Mucosa of descending colon (tissue), 3 donors: Measurements from ENCODE around the gene COX6B1. TPM values are rescaled to one million over a fixed set of nuclear protein-coding genes. Genes with fewer than 3 reads are reported as not detected.

Source experiments
- ATAC-seq: fragments of 200-7000 bp; cut with Tn5 transposase; one replicate; pipeline ENCODE4 v1.9.1; 2020; ENCODE audit warnings: mild to moderate bottlenecking, moderate library complexity
- DNase-seq, 3 donors: peaks; one replicate each; pipeline ENCODE4 v3.0.0-alpha.2; 2020
- H3K36me3 ChIP-seq: fragments of 200-600 bp; one replicate; pipeline ENCODE4 v1.8.0; 2021; ENCODE audit warnings: low read depth, mild to moderate bottlenecking
- H3K4me1 ChIP-seq: fragments of 200-600 bp; one replicate; pipeline ENCODE4 v1.8.0; 2021; ENCODE audit warnings: low read depth, mild to moderate bottlenecking
- H3K4me3 ChIP-seq: fragments of 200-600 bp; one replicate; pipeline ENCODE4 v1.8.0; 2021; ENCODE audit warnings: mild to moderate bottlenecking
- H3K9me3 ChIP-seq: fragments of 200-600 bp; one replicate; pipeline ENCODE4 v1.8.0; 2021; ENCODE audit warnings: mild to moderate bottlenecking
- intact Hi-C, 2 donors: fragments of 100-400 bp; cut with DNase I in 1 of 2; cut with micrococcal nuclease in 1 of 2; formaldehyde crosslinking; loops; one replicate each; pipeline versions ENCODE4 v1.11.0 to v1.11.1; 2022; cut with DNase I, micrococcal nuclease
- total RNA-seq, 3 donors: library from RNA; stranded (reverse); fragmentation: NEBNext Ultra II Directional in 2 of 3; extraction: Animal tissue kit (Norgen Biotek cat#: 25700) in 2 of 3; gene quantifications; one replicate each; pipeline versions ENCODE4 v1.2.1 to v1.2.4, GENCODE V29; 2021 to 2023
- TF ChIP-seq, protein P1 (sequence below): fragments of 200-600 bp; IDR thresholded peaks from one replicate; pipeline ENCODE4 v1.8.0; 2022; ENCODE audit warnings: antibody characterized with exemption, mild to moderate bottlenecking
- donor health status: DM: no; HTN: no; CAD: no; lungs with moderate emphysema.
- donor health status: DM: no; HTN: no; CAD: no.
- donor health status: DM: no; HTN: yes; CAD: no.

COX6B1 gene
- total RNA-seq, 3 donors from 2014 or later, result 460 to 939 (median 669) TPM

GRCh38 chr19:35636651-35637050 is 11.5 kb upstream of the COX6B1 start:
- no peak for DNase-seq
- intact Hi-C loops, result no loop called here
- Histone ChIP-seq H3K4me3 (no peak overlapping the region), H3K9me3 (no peaks in the 10 kb centered on the region), H3K4me1 (no peaks in the 10 kb centered on the region), H3K36me3 (peaks cover 9% of the 10 kb centered on the region)
- ATAC-seq, result no peak
- TF ChIP-seq, protein P1, sequence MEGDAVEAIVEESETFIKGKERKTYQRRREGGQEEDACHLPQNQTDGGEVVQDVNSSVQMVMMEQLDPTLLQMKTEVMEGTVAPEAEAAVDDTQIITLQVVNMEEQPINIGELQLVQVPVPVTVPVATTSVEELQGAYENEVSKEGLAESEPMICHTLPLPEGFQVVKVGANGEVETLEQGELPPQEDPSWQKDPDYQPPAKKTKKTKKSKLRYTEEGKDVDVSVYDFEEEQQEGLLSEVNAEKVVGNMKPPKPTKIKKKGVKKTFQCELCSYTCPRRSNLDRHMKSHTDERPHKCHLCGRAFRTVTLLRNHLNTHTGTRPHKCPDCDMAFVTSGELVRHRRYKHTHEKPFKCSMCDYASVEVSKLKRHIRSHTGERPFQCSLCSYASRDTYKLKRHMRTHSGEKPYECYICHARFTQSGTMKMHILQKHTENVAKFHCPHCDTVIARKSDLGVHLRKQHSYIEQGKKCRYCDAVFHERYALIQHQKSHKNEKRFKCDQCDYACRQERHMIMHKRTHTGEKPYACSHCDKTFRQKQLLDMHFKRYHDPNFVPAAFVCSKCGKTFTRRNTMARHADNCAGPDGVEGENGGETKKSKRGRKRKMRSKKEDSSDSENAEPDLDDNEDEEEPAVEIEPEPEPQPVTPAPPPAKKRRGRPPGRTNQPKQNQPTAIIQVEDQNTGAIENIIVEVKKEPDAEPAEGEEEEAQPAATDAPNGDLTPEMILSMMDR, result no peak

DNA sequence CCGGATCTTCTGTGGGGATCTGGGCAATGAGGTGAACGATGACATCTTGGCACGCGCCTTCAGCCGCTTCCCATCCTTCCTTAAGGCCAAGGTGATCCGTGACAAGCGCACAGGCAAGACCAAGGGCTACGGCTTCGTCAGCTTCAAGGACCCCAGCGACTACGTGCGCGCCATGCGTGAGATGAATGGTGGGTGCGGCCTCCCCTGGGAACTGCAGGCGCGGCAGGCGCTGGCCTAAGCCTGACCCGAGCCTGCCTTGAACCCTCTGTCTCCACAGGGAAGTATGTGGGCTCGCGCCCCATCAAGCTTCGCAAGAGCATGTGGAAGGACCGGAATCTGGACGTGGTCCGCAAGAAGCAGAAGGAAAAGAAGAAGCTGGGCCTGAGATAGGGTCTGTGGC is 11.0 kb upstream of the COX6B1 start:
- ATAC-seq, result no peak
- TF ChIP-seq, protein P1, result no peak
- intact Hi-C loops, result no loop called here
- DNase-seq, result no peak
- H3K4me3 ChIP-seq, result no peak overlapping the region
- H3K4me1 ChIP-seq, result no peaks in the 10 kb centered on the region
- H3K9me3 ChIP-seq, result no peaks in the 10 kb centered on the region
- H3K36me3 ChIP-seq, result peaks cover 9% of the 10 kb centered on the region

- ATAC-seq, result no peak
- TF ChIP-seq, protein P1, result no peak
- peaks cover 5% of the 10 kb centered on the region for H3K4me1 ChIP-seq
Measured at GRCh38 chr19:35639321-35639639, 8.8 kb upstream of the COX6B1 start.

DNA sequence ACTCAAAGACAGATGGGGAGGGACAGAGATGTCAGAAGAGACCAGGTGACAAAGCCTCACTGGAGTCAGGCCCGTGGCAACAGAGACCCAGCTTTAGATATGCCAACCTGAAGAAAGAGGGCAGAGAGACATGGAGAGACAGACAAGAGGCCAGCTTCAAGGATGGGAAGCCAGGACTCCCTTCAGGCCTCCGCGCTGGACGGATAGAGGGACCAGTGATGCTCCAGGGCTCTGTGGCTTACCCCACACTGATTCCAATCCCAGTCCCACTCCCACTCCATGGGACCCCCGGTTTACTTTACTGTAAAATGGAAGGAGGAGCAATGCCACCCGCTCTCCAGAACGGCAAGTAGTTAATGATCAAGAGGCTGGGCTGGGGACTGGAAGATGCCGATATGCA is 8.3 kb upstream of the COX6B1 start:
- Histone ChIP-seq H3K4me3 (no peak overlapping the region), H3K4me1 (peaks cover 9% of the 10 kb centered on the region), H3K36me3 (peaks cover 4% of the 10 kb centered on the region), H3K9me3 (no peaks in the 10 kb centered on the region)
- TF ChIP-seq, protein P1, result no peak
- intact Hi-C loops, result no loop called here
- ATAC-seq (no peak), DNase-seq (no peak)

More at GRCh38 chr19:35639321-35639639, 8.8 kb upstream of the COX6B1 start:
- DNase-seq, result no peak
- intact Hi-C loops, result no loop called here
- Histone ChIP-seq H3K4me3 (no peak overlapping the region), H3K9me3 (no peaks in the 10 kb centered on the region), H3K36me3 (peaks cover 6% of the 10 kb centered on the region)

- Histone ChIP-seq H3K36me3 (peaks cover 4% of the 10 kb centered on the region), H3K4me1 (peaks cover 13% of the 10 kb centered on the region), H3K4me3 (no peak within 1 kb of the TSS), H3K9me3 (no peaks in the 10 kb centered on the region)
- no peak for ATAC-seq
- TF ChIP-seq, protein P1, result no peak
- DNase-seq, result peak; percentile 21 to 70 (median 54)
- intact Hi-C loops, result no loop called here
Measured at GRCh38 chr19:35641515-35642151, 6.5 kb upstream of the COX6B1 start, which contains the start of gene ETV2. Gene ETV2, plus strand, starts transcription at chr19:35641745. Its CDS starts 716 bp downstream, at chr19:35642461.

DNA sequence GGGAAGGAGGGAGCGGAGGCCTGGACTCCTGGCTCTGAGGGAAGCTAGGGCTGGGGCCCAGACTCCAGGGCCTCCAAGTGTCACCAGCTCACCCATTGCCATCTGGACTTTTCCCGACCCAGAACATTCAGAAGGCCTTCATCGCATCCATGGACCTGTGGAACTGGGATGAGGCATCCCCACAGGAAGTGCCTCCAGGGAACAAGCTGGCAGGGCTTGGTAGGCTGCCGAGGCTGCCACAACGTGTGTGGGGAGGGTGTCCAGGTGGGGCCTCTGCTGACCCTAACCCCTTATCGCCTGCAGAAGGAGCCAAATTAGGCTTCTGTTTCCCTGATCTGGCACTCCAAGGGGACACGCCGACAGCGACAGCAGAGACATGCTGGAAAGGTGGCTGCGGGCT is 5.8 kb upstream of the COX6B1 start:
- DNase-seq (no peak), ATAC-seq (no peak)
- Histone ChIP-seq H3K4me3 (no peak overlapping the region), H3K4me1 (peaks cover 13% of the 10 kb centered on the region), H3K36me3 (peaks cover 2% of the 10 kb centered on the region), H3K9me3 (no peaks in the 10 kb centered on the region)
- TF ChIP-seq, protein P1, result no peak
- intact Hi-C loops, result no loop called here
